GM11168 (cell line): ENCODE data around the gene SLC40A1.

Source experiments
- in situ Hi-C: fragments of 300-500 bp; cut with MboI; formaldehyde crosslinking; loops from one replicate; pipeline ENCODE4 v1.12.0; 2022; ENCODE audit warnings: low sequenced_read_pairs; ENCODE audit not compliant: unreplicated experiment

The SLC40A1 gene

DNA sequence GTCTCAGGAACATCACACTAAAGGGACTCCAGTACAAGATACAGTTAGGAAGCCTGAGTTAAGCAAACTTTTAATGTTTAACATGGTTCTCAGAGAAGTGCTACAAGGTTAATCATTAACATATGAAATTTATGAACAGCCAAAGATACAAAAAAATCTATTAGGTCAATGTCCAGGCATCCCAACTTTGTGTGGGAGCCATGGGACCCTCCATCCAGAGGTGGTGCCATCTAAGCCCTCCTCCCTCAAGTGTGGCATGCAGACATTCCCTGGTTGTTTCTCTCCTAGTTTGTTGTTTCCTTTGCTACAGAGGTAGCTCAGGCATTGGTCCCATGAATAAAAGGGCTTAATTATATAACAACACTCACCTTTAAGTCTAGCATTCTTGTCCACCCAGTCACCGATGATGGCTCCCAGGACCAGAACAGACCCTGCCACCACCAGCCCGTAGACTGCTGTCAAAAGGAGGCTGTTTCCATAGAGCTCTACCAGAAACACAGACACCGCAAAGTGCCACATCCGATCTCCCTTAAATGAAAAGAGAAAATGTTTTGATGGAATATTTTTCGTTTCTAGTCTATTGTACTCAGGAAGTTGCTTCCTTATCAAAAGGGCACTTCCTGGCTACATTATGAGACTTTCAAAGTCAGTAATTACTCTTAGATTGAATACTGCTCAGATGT lies 5.7 kb downstream of the SLC40A1 start:
- in situ Hi-C loops: loop anchor here (10.0 kb wide), 1 partner anchor 60 kb away; no protein-coding TSS in a partner anchor

DNA sequence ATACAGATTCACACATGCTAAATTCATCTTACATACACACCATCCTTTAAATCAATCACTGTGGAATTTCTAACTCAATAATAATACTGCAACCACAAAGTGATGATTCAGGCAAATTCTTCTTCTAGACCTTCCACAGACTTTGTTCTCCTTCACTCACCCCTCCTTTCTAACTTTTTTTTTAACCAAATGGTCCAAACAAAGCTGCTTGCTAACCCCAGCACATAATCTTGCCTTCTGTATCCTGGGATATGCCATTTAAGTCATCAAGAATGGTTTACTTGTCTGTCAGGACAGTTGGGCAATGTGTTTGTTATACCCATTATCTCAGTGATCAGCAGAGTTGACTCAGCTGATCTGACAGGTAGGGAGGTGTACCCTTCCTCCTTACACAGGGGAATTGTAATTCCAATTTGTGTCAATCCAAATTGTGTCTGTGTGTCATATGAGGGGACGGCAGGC lies 10.0 kb downstream of the SLC40A1 start:
- in situ Hi-C loops: loop anchor here (10.0 kb wide), 1 partner anchor 64 kb away; no protein-coding TSS in a partner anchor

GRCh38 chr2:189569295-189569910 lies 11.2 kb downstream of the SLC40A1 start:
- in situ Hi-C loops: no loop called here

DNA sequence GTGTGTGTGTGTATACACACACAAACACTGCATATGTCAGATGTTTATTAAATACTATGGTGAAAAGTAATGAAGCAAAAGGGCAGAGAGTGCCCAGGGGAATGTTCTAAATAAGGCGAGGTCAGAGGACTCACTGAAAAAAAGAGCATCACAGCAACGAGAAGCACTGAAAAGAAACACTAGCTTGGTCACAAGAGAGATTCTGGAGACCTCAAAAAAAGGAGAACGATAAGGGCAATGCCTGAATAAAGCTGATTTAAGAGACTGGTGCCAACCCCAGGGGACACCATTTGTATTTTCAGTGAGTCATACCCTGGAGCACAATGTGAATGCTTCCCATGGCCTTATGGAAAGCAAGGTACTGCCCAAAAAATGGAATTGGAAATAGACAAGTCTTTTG lies 14.5 kb downstream of the SLC40A1 start:
- in situ Hi-C loops: no loop called here

GRCh38 chr2:189561371-189562038 lies 19.1 kb downstream of the SLC40A1 start:
- in situ Hi-C loops: no loop called here

GRCh38 chr2:189560273-189560586 lies 20.4 kb downstream of the SLC40A1 start:
- in situ Hi-C loops: no loop called here

- in situ Hi-C loops: no loop called here
Observed at GRCh38 chr2:189559579-189560272, 20.9 kb downstream of the SLC40A1 start.

GRCh38 chr2:189558516-189559272 lies 21.9 kb downstream of the SLC40A1 start:
- in situ Hi-C loops: no loop called here

DNA sequence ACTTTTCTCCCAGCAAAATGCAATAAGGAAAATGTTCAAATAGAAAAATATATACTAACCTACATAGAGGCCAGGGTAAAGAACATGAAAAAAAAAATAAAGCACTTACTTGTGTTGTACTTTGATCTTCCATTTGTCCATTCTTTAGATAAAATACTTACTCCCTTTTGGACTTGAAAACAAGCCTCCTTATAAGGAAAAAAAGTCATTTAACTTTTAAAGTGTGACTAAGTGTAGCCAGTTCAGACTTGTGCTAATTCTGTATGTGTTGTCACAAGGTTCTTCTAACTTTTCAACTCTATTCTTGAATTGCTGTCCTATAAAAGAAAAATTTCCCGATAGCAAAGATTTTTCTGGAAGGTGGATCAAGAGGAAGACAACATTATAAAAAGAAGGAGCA lies 23.2 kb downstream of the SLC40A1 start:
- in situ Hi-C loops: no loop called here

DNA sequence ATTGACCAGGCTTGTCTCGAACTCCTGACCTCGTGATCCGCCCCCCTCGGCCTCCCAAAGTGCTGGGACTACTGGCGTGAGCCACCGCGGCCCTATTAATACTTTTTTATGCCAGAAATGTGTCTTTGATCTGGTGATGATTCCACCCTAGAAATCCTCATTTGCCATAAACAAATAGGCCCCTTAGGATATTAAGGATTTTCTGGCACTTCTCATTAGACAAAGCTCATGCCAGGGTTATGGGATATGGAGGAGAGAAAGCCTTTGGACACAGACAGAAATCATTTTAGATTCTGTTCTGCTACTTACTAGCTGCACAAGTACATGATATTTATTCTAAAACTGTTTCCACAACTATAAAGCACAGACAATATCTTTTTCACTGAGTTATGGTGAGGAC lies 24.1 kb downstream of the SLC40A1 start:
- in situ Hi-C loops: no loop called here

DNA sequence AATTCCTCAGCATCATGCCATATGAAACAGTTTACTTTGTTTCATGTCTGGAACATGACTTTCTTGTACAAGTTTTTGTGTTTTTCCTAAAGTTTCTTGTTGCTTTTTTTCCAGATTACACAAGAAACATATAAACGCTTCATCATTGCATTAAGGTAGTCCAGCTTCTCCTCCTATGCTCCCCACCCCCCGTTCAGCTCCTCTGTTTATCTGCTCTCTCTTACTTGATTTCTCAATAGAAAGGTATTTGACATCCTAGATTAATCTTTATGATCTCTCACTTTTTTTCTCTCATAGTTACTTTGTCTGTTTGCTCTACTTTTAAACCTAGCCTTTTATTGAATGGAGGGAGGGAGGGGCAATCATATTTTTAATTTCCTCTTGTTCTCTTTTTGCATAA lies 25.4 kb downstream of the SLC40A1 start:
- in situ Hi-C loops: no loop called here

DNA sequence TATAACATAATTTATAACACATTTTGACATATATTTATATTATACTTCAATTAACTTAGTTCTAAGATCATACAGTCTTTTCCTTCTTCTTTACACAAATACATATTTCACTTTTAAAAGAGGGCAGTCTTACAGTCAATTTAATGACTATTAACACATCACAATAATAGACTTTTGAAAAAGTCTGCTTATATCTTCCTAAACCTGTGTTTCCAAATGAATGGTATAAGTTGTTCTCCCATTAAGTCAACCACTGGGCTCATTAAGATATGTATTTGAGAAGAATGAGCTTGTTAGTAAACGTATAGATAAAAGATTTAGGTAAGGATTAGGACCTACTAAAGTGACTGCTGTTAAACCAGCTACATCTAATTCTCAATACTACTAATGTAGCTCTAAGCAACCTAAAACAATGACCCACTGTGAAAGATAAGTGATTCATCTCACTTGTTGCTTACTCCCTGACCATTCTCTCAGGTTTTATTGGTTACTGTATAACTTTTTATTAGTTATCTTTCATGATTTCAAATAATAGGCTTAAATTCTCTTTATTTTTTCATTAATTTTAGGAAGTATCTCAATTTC lies 27.0 kb downstream of the SLC40A1 start:
- in situ Hi-C loops: no loop called here

DNA sequence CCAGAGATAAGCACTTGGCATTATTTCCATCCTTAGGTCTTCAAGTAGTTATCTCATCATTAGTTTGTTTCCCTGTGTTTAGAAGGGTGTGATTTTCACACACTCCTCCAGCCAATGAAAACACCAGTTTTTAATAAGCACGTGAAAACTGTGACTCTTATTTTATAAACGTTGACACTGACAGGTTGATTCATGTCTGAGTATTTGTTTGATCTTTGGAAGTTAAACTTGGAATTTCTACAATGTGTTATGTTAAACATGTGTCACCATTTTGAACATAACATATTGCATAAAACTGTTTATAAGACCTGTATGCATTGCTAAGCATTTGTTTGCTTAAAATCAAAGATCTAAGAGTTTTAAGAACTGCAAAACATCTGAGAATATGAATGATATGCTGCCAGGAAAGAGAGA lies 27.6 kb downstream of the SLC40A1 start:
- in situ Hi-C loops: no loop called here

DNA sequence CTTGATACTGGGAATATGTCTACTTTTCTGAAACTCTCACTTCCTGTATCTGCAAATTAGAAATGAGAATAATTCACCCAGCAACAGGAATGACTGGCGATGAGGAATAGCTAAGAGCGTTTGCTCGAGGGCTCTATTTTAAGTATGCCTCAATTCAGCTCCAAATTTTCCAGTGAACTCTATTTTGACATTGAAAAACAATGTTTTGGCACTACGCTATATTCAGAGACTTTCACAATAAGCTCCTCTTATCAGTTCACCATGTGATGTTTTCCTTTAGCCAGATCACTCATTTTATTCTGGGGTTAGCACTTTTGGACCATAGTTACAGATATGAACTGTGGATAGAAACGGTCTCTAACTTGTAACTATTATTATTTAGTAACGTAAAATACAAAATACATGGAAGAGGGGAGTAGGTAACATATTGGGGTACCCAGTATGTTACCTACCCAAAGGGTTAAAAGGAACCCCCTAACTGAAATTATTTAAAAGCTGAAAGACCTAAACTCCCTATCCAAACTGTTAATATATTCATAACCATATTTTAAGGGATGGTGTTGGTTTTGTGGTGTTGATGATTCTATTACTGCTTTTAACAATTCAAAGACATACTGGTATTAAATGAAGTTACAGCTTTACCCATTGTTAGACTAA lies 28.1 kb downstream of the SLC40A1 start:
- in situ Hi-C loops: no loop called here

- in situ Hi-C loops: no loop called here
Observed at GRCh38 chr2:189551808-189552207, 28.8 kb downstream of the SLC40A1 start.

- in situ Hi-C loops: no loop called here
Observed at GRCh38 chr2:189549449-189549832, 31.1 kb downstream of the SLC40A1 start.

DNA sequence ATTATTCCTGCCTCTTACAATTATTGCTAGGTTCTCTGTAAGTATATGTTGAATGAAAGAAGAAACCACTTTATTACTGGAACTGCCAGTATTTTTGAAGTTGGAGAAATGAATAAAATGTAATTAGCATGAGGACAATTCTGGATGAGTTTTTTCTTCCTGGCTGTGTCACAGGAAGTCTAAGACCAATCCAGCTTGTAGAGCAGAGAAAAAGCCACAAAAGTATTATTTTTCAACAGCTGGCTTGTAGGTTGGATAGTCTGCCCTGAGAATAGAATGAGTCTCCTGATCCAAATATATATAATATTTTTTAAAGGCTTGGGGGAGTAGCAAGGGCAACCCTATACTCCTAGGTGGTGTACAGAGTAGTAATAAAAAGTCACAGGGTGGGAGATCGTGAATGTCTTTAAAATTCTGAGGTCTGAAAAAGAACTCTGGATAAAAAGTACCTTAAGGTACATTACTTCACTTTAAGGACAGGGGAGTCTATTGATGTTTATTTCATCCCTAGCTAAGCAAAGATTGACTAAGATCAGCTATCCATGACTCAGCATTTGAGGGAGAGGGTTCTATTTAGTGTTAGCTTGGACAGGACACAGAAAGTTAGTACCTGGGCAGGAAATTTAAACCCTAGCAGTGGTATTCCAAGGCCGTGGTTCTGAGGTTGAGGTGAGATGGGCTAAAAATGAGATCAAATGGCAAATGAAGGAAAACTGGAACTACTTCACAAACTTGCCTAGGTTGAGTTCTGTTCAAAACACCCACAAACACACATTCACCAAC lies 31.7 kb downstream of the SLC40A1 start:
- in situ Hi-C loops: no loop called here

DNA sequence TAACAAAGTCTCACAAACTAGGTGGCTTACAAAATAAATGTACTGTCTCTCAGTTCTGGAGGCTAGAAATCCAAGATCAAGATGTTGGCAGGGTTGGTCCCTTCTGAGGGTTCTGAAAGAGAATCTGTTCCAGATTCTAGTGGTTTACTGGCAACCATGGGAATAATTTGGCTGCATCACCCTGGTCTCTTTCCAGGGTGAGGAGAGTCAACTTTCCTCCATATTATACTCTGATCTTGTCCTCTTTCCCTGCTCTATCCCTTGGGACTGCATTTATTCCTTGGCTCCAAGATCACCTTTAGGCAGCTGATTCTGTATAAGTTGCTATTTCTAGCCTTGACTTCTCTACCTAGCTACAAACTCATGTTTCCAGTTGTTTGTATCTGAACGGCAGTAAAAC lies 35.2 kb downstream of the SLC40A1 start:
- in situ Hi-C loops: no loop called here
